T follicular helper cell (primary cell): Measurements from ENCODE around the gene A2M.

Source experiments
- DNase-seq: peaks from one replicate; pipeline ENCODE4 v3.0.0-alpha.2; 2020; ENCODE audit warnings: low read depth

The A2M gene

DNA sequence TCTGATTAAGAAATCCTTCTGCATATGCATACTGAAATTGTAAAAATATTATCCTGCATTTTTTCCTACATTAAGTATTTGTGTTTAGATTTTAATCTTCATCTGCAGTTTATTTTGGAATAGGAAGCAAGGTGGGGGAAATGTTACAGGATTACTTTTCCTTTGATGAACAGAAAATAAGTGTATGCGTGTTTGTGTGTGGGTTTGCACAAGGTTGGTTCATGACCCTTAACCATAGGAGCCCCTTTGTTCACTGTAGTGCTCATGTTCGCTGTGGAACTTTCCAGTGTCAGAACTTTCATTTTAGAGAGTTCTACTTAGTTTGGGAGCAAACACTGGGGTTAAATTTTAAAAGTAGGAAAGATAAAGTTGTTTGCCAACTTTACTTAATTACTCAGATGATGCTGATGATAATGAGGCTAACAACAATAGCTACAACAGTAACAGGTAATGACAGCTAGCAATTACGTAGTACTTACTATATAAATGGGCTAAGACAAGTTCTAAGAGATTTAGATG is 6.4 kb upstream of the A2M start:
- no peak for DNase-seq

DNA sequence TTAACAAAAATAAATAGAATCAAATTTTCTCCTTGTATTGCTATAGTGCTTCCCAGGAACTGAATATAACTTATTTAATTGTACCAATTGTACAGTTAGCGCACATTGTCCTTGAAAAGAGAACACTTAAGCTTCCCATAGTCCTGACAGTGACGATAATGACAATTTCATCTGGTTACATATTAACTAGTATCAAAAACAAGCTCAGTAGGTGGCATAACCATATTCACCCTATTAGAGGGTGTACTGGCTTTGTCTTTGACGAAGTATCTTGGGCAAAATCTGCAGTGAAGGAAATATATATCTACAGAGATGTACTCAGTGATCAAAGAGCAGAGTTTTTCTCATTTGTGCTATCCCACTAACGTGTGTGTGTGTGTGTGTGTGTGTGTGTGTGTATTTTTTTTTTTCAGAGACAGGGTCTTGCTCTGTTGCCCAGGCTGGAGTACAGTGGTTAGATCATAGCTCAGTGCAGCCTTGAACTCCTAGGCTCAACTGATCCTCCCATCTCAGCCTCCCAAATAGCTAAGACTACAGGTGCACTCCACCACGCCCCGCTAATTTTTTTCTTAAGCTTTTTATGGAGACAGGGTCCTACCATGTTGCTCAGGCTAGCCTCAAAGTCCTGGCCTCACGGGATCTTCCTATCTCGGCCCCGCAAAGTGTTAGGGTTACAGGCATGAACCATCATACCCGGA is 4.9 kb upstream of the A2M start:
- no peak for DNase-seq

DNA sequence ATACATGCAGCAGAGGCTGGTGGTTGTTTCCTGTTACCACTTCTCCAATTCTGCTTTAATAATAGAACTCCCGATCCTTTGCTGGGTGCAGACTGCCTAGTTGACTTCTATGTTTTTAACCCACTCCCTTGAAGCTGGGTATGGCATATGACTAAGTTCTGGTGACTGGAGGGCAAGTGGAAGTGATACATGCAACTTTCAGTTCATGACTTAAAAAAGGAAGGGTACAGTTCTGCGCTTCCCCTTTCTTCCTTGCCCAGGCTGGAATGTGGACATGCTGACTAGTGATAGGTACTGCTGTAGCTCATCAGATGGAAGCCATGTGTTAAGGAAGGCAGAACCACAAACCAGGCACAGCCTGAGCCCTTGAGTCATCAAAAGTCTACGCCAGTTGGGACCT is 2.4 kb upstream of the A2M start:
- no peak for DNase-seq

DNA sequence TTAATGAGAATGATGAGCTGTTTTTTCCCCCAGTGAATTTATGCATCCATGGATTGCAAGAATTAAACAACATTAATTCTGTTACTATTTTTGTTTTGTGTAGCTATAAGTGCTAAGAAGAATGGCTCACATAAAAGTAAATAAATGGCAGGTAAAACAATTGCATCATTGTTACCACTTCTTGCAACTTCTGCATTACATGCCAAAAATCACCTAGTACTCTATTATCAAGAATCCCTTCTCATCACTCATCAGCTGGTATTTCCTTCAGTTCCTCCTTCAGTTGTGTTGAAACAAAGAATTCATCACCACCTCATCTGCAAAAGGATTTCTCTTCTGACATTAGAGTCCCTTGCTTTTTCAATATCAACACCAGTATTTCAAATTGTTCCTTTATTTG is 773 bp downstream of the A2M start:
- no peak for DNase-seq

DNA sequence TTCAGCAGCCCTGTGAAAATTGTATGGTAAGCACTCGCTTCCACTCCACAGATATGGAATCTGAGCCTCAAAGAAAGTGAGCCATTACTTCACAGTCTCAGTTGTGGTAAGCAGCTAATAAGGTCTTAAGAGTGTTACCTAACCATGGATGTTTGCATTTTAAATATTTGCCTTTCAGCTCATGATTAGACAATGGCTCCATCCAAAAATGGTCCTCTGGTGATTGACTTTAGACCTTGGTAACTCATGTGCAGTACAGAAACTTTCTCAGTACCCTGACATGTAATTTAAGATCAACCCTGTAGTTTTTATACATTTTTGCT is 1.8 kb downstream of the A2M start:
- no peak for DNase-seq

DNA sequence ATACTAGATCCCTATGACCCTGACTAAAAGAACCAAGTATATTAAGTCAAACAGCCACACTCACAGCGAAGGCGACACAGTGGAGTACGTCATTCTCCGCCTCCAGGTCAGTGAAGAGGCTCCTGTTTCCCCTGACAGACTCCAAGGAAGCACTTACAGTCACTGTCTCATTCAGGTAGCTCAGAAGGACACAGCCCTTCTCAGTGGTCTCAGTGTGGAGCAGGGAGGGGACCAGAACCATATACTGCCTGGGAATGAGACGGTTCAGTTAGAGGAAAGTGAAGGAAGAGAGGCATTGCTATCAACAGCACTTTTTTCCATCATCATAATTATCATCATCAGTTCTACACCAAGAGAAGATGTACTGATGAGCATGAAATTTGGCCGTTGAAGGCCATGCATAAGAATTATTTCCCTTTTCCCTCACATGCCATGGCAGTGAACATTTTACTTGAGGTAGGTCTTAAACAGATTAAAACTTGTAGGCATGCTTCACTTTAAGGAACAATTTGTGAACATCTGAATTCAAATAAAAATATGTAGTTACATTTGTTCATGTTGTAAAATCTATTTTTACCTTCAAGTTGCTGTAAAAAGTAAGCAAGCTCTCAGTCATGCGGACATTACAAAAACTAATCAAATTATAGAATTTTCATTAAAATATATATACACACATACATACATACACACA is 2.3 kb downstream of the A2M start:
- no peak for DNase-seq

DNA sequence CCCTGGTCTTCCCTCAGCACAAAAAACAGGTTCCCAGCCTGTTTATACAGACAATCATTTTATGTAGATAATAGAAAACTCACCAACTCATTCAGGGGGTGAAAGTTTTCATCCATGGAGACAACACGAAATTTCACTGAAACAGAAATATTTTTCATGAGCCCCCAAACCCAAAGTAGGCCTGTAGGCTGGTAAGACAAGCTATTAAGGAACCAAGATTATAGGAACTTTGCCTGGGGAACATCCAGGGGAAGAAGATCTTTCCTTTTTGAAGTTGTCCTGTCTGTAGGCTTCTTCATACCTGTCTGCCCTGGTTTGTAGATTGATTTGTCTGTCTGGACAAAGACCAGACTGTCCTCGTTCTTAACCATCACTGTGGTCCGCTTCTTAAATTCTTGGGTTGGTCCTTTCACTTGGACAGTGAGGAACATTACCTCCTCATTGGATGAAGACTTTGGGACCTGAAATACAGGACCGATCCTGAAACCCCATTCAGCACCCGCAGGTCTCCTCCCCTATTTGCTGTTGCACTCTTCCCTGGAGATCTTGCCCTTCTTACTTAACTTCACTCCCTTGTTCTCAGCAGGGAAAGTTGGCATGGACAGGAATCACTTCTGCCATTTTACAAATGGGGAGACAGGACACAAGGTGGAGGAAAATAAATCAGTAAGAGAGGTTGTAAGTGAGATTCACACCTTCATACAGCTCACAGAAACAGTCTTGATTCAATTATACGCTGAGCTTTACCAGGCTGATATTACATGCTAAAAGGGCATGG is 3.5 kb downstream of the A2M start:
- no peak for DNase-seq

DNA sequence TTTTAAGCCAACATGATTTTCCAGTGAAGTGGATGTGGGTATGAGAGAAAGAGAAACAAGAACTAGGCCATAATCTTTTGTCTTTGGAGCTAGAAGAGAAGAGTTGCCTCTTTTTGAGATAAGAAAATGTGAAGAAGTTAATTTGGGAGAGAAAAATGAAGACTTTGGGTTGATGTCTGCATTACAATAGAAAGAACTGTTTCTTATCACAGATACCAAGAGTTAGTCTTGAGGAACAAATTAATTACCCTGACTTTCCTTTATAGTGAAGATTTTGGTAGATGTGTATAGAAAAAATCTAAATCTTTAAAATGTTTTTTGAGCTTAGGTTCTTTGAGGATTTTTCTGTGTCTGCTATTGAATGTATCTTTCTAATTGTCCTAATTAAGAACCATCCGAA is 4.2 kb downstream of the A2M start:
- no peak for DNase-seq

DNA sequence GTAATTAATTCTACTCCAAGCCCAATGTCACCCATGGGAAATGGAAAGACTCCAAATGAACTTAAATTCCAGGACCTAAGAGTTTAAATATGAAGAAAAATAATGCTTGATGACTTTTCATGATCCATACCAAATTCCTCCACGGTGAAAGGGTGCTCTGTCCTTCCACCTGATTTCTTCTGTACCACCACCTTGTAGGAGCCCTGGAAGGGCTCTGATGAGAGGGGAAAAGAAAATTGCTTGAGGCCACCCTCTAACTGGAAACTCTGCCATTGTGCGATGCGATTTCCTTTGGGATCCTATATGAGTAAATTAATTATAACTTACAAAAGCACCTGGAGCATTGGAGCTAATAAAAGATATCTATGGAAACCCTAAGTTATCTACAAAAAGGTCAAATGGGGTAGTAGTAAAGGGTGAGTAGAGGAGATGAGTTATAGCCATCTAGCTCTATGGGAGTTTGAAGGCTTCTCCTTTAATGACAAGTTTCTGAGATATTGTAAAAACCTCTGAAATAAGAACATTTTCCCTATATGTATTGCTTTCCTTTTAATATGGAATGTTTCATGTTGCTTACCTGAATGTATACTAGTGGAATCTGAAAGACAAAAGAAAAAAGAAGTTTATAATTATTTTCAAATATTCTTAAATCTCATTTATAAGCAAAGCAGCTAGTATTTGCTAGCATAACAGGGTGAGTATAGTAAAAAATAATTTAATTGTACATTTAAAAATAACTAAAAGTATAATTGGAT is 5.8 kb downstream of the A2M start:
- DNase-seq = no peak

DNA sequence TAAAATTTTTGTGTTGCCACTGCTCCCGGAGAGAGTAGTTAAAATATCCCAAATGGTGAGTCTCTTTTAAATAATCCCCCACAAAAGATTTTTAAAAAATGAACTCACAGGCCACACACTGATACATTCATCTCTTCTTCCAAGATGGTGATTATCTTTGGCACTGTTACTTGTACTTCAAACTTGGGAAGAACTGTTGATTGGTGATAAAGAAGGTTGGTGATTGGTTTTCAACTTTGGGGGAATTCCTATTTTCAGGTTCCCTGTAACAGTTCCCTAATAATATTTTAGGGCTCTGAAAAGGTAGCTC is 6.6 kb downstream of the A2M start:
- no peak for DNase-seq

DNA sequence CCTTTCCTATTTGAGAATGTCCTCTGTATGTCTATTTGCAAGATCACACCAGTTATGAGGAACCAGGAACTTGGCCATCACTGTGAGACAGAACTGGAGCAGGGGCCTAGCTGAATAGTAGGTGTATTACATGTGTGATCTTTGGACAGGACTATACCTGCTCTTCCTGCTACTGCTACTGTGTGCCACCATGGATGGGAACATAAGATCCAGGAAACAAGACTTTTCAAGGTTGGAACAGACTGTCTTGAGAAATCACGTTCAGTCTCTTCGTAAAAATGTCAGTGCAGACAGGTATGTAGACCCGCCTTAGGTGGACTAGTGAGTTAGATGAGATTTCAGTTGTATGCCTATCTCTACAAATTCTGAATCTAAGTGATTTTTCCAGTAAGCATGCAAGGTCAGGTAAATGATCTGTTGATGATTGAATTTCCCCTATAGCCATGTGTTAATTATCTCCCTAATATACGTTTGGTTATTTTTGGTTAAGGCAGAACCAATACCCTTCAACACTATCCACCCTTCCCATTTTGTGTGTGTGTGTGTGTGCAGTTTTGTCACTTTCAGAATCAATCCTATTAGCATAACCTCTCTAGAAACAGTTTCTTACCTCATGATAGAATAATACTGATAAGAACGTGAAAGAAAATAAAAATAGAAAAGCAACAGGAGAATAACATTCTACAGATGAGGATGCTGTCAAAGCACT is 7.1 kb downstream of the A2M start:
- no peak for DNase-seq

DNA sequence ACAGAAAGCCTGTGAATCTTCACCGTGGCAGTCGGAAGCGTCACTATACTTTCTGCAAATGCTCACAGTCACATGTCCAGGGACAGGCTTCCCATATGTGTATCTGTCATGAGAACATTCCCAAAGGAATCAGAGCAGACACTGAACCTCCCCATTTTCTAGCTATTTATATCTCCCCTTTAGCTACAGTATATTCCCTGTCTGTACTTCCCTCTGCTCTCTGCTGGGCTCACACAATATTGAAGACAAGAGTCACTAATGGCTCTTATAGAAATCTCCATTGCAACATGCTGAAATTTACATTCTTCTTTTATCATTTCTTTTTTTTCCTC is 8.2 kb downstream of the A2M start:
- no peak for DNase-seq

DNA sequence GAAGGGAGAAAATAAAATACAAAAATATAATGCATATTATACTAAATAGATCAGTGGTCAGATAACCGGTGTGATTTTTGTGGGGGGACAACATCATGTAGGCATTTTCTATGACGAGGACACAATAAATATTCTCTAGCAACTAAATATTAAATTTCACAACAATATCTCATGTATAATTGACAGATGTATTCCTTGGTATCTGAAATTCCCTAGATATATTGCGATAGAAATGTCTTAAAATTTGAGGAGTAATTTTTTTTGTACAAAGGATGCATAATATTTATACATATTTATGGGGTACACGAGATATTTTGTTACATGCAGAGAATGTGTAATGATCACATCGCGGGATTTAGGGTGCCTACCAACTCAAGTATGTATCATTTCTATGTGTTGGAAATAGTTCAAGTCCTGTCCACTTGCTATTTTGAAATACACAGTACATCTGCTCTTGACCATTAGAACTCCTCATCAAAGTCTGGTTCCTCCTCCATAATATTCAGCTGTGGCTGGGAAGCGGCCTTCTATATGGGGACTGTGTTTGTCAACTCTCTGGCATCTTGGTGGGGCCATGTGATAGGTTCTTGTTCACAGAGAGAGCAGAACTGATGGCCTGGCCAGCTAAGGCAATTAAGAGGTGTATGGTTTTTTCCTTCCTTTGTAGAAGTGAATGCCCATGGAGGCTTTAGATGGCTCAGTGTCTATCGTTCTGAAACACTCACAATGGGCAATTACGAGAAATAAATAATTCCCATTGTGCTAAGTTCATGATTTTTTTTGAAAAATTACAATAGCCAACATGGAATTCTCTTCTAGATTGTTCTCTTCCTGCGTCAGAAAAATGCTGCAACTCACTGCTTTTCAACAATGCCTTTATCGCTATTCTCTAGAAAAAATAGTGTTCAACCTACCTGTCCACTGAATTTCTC is 8.8 kb downstream of the A2M start:
- DNase-seq = no peak

DNA sequence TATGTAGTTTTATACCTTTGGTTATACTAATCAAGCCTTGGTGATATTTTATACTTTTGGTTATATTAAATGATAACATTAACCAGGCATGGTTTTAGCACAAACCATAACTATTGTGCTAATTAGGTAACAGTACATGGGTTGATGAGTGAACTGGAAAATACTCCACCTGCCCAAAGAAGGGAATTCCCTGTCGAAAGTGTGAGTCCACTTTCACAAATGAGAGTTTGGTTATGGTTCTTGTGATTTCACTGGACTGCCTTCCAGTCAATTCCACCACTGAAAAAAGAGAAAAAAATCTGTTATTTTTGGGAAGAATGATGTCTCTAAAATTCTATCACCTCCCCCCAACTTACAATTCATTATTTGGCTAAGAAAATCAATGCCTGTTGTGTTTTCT is 9.7 kb downstream of the A2M start:
- no peak for DNase-seq

DNA sequence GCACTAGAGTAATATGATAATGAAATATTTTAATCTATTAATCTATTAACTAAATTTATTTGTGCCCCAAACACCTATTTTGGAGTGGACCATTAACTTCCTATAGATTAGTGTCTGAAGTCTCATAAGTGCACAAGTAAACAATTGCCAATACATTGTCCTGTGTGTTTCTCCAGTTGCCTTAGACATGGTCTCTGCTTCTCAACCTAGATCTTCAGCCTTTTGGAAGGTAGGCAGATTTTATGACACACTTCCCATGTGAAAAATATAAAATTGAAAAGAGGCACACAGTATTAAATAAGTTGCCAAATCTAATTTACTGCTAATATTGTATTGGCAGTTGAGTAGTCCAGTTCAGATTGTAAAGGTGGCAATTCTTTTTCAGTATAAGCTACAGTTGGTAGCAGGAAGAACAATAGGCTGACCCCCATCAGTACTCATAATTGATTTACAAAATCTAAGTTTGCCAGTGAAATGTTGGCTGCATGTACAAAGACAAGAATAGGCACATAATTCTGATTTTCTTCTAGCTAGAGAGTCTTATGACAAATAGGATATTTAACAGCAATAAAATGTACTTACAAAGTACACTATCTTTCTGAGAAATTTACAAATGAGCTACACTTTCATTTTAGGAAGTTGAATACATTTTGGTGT is 10.8 kb downstream of the A2M start:
- DNase-seq = no peak

DNA sequence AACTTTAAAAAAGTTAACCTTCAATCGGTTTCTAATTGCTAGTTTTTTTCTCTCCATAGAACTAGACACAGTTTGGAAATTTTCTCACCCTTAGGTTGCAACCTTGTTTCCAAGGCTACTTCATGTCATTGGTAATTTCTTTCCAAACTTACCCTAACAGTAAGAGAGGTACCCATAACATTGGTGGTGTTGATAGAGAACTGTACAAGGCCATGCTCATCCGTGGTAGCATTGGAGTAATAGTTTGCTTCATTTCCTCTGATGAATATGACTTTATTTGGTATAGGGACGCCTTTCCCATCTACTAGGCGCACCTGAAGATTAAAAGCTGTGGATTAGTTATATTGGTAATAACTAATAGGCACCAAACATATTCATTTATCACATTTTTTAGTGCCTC is 11.6 kb downstream of the A2M start:
- no peak for DNase-seq

DNA sequence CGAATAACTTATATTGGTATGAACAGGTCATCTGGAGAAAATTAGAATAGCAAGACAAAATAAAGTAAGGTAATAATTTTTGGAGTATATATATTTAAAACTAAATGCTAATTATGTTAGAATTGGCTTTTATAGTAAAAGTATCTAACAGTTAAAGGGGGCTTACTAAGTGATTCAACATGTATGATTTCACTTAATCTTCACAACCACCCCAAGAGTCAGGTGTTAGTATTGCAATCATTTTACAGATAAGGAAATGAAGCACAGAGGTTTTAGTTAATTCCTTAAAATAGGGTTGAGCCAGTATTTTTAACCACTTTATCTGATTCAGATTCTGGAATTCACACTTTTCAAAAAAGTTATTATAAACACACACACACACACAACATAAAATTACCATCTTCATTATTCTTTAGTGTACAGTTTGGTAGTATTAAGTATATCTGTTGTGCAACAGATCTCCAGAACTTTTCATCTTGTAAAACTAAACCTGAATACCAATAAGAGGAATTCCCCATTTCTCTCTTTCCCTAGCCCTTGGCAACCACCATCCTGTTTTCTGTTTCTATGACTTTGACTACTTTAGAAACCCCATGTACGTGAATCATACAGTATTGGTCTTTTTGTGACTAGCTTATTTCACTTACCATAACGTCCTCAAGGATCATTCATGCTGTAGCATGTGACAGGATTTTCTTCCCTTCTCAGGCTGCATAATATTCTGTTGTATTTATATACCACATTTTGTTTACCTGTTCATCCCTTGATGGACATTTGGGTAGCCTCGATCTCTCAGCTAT is 12.5 kb downstream of the A2M start:
- no peak for DNase-seq

DNA sequence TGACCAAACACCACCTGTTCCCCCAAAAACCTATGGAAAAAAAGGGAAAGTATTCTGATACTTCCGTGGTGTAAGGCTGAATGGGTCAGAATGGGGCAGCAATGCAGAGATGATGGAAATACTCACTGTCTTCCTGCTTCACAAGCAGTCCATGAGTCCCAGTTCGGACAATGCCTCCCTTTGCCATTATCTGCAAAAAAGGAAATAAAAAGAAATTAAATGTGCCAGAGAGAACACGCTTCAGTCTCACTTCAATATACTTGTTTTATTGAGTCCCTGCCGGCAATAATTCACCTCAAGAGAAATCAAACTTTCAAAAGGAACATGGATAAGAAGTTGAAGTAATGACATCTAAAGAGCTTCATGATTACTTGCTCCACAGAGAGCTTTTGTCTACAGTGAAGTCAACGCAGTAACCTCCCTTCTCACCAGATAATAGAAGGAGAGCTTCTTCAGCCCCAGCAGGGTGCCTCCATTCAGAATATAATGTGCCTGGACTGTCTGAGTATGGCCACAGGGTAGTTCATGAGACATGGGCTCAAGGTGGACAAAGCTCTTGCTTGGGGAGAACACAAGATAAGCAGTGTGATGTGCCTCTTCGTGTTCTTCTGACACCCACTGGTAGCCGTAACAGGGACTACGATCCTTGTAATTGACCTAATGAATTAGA is 14.6 kb downstream of the A2M start:
- DNase-seq = no peak
